Embryonic facial prominence (tissue), 1 donor: Measurements from ENCODE around the gene CSPG5.

Experiments
- DNase-seq: peaks from one replicate; pipeline ENCODE4 v3.0.0-alpha.2; 2016; ENCODE audit errors: extremely low spot score

CSPG5 gene

GRCh38 chr3:47578691-47579632 is at the start of gene CSPG5:
CSPG5 (minus strand) TSS chr3:47578865; CDS start chr3:47578693, 172 bp downstream.
- DNase-seq, result no peak

- DNase-seq, result no peak
Observed at GRCh38 chr3:47628426-47628825, 49.8 kb upstream of the CSPG5 start.

GRCh38 chr3:47622671-47623461 is 44.2 kb upstream of the CSPG5 start:
- DNase-seq, result no peak

- no peak for DNase-seq
Observed at GRCh38 chr3:47617086-47618010, 38.7 kb upstream of the CSPG5 start.

- no peak for DNase-seq
Observed at GRCh38 chr3:47614788-47615187, 36.1 kb upstream of the CSPG5 start.

GRCh38 chr3:47613722-47614121 is 35.1 kb upstream of the CSPG5 start:
- no peak for DNase-seq

- DNase-seq, result no peak
Observed at GRCh38 chr3:47612879-47613278, 34.2 kb upstream of the CSPG5 start.

GRCh38 chr3:47612178-47612577 is 33.5 kb upstream of the CSPG5 start:
- no peak for DNase-seq

GRCh38 chr3:47611576-47611975 is 32.9 kb upstream of the CSPG5 start:
- no peak for DNase-seq

GRCh38 chr3:47610583-47610982 is 31.9 kb upstream of the CSPG5 start:
- DNase-seq, result no peak

GRCh38 chr3:47607335-47607734 is 28.7 kb upstream of the CSPG5 start:
- DNase-seq, result no peak

GRCh38 chr3:47606165-47606564 is 27.5 kb upstream of the CSPG5 start:
- no peak for DNase-seq

GRCh38 chr3:47605652-47606051 is 27.0 kb upstream of the CSPG5 start:
- DNase-seq, result no peak

- DNase-seq, result no peak
Observed at GRCh38 chr3:47604145-47604544, 25.5 kb upstream of the CSPG5 start.

- DNase-seq, result no peak
Observed at GRCh38 chr3:47603332-47603731, 24.7 kb upstream of the CSPG5 start.

GRCh38 chr3:47601281-47601680 is 22.6 kb upstream of the CSPG5 start:
- DNase-seq, result no peak

- DNase-seq, result no peak
Observed at GRCh38 chr3:47594792-47595191, 16.1 kb upstream of the CSPG5 start.

- no peak for DNase-seq
Observed at GRCh38 chr3:47592066-47592795, 13.6 kb upstream of the CSPG5 start.

- DNase-seq, result no peak
Observed at GRCh38 chr3:47590216-47590615, 11.6 kb upstream of the CSPG5 start.

- DNase-seq, result no peak
Observed at GRCh38 chr3:47588587-47588986, 9.9 kb upstream of the CSPG5 start.

- DNase-seq, result no peak
Observed at GRCh38 chr3:47588053-47588452, 9.4 kb upstream of the CSPG5 start.
